Measurements from ENCODE around the gene FAM117A. TPM values are rescaled to one million over a fixed set of nuclear protein-coding genes. Genes with fewer than 3 reads are reported as not detected.

The FAM117A gene
- total RNA-seq: 3.6 and 12.0 TPM in 2 replicates

GRCh38 chr17:49763735-49764558 is at the start of gene FAM117A:
FAM117A (minus strand) TSS chr17:49764131; CDS start chr17:49764087, 44 bp downstream.

GRCh38 chr17:49788478-49789242 is 24.7 kb upstream of the FAM117A start, which contains the start of gene KAT7:
KAT7 (plus strand) TSS chr17:49788681; CDS start chr17:49788835, 154 bp downstream.

GRCh38 chr17:49707608-49708514 is 56.1 kb downstream of the FAM117A start, which contains the start of gene SLC35B1:
SLC35B1 (minus strand) TSS chr17:49707964; CDS start chr17:49707833, 131 bp downstream.

GRCh38 chr17:49677933-49678847 is 85.7 kb downstream of the FAM117A start, which contains the start of gene SPOP:
SPOP (minus strand) TSS chr17:49678097; CDS start chr17:49622810, 55,287 bp downstream.

Other genes with a start within 250 kb of the FAM117A start
- 0.16 and 0.36 TPM in 2 replicates for gene NXPH3, start 188.3 kb downstream of the FAM117A start, total RNA-seq
- 27.6 and 47.0 TPM in 2 replicates for gene SPOP, start 86.0 kb downstream of the FAM117A start, total RNA-seq
- 45.0 and 47.6 TPM in 2 replicates for gene SLC35B1, start 56.2 kb downstream of the FAM117A start, total RNA-seq
- gene KAT7, start 24.6 kb upstream of the FAM117A start, total RNA-seq: 16.4 and 20.8 TPM in 2 replicates
- gene TAC4, start 83.9 kb upstream of the FAM117A start, total RNA-seq: not detected in 2 replicates
- not detected in 2 replicates for gene DLX4, start 205.1 kb upstream of the FAM117A start, total RNA-seq
- gene DLX3, start 231.1 kb upstream of the FAM117A start, total RNA-seq: not detected in 2 replicates

Measured in cardiac atrium fibroblast (primary cell).